ENCODE results near the gene TMEM205. TPM values are rescaled to one million over a fixed set of nuclear protein-coding genes. Genes with fewer than 3 reads are reported as not detected.
A peak's percentile ranks its signal among the peaks of the same experiment; 100 is the strongest.

TMEM205 gene
- total RNA-seq, 1 donor, result 96.7 TPM

- H3K4me3 ChIP-seq (ENCODE audit: low read depth, low read length), result no peak overlapping the region
- no peak for TF ChIP-seq CTCF (IDR thresholded peaks at IDR 0.05; ENCODE audit: insufficient read depth, low read depth, low read length)
- no peak for DNase-seq (ENCODE audit: low read depth)
These were observed 39.7 kb downstream of the TMEM205 start for GRCh38 chr19:11306337-11306736.

- DNase-seq (ENCODE audit: low read depth), result no peak
- no peak overlapping the region for H3K4me3 ChIP-seq (ENCODE audit: low read depth, low read length)
- TF ChIP-seq CTCF (IDR thresholded peaks at IDR 0.05; ENCODE audit: insufficient read depth, low read depth, low read length), result no peak
These were observed 41.1 kb downstream of the TMEM205 start for GRCh38 chr19:11304936-11305335.

GRCh38 chr19:11300811-11301120 lies 45.3 kb downstream of the TMEM205 start:
- H3K4me3 ChIP-seq (ENCODE audit: low read depth, low read length), result no peak overlapping the region
- DNase-seq (ENCODE audit: low read depth), result no peak
- no peak for TF ChIP-seq CTCF (IDR thresholded peaks at IDR 0.05; ENCODE audit: insufficient read depth, low read depth, low read length)

GRCh38 chr19:11299946-11300810 lies 45.9 kb downstream of the TMEM205 start:
- TF ChIP-seq CTCF (IDR thresholded peaks at IDR 0.05; ENCODE audit: insufficient read depth, low read depth, low read length), result no peak
- no peak for DNase-seq (ENCODE audit: low read depth)
- H3K4me3 ChIP-seq (ENCODE audit: low read depth, low read length), result no peak overlapping the region

- TF ChIP-seq CTCF (IDR thresholded peaks at IDR 0.05; ENCODE audit: insufficient read depth, low read depth, low read length), result no peak
- DNase-seq (ENCODE audit: low read depth), result peak; percentile 49
- H3K4me3 ChIP-seq (ENCODE audit: low read depth, low read length), result no peak overlapping the region
These were observed 49.8 kb downstream of the TMEM205 start for GRCh38 chr19:11296264-11296663.

- H3K4me3 ChIP-seq (ENCODE audit: low read depth, low read length), result no peak within 1 kb of the TSS
- no peak for TF ChIP-seq CTCF (IDR thresholded peaks at IDR 0.05; ENCODE audit: insufficient read depth, low read depth, low read length)
- DNase-seq (ENCODE audit: low read depth), result no peak
These were observed 50.3 kb downstream of the TMEM205 start, which contains the start of gene TSPAN16 for GRCh38 chr19:11295665-11296245. TSPAN16 (plus strand) TSS chr19:11296160; CDS start chr19:11296298, 138 bp downstream.
